ENCODE results near the gene CHKA. TPM values are rescaled to one million over a fixed set of nuclear protein-coding genes. Genes with fewer than 3 reads are reported as not detected.

CHKA gene
- total and polyA plus RNA-seq, 2 of the 8 experiments (the other 6 are each of a cell fraction or from before 2014, with no cell fraction given): 61.2 to 86.6 TPM

- TF ChIP-seq CTBP2 (IDR thresholded peaks at IDR 0.05; ENCODE audit: borderline replicate concordance, insufficient read depth, insufficient read length, low read length) (no peak), SP1 (IDR thresholded peaks at IDR 0.05; ENCODE audit: low read depth, low read length) (no peak), TAF1 (IDR thresholded peaks at IDR 0.05; ENCODE audit: low read depth, low read length) (no peak)
Observed at GRCh38 chr11:68061508-68061907, 59.7 kb downstream of the CHKA start (continued).

Data from H1 (cell line).